Type B pancreatic cell (in vitro differentiated cells): ENCODE measurements around the gene UFSP1. TPM values are rescaled to one million over a fixed set of nuclear protein-coding genes. Genes with fewer than 3 reads are reported as not detected.

Source experiments
- DNase-seq: peaks from one replicate; pipeline ENCODE4 v3.0.0; 2021; ENCODE audit warnings: mixed read lengths; ENCODE audit not compliant: unreplicated experiment; ENCODE audit errors: extremely low spot score
- H3K27ac Mint-ChIP-seq: 2 replicates; pipeline ENCODE4 v1.8.0; 2021; ENCODE audit warnings: mild to moderate bottlenecking, mixed read lengths
- H3K27me3 Mint-ChIP-seq: 2 replicates; pipeline ENCODE4 v1.8.0; 2021; ENCODE audit warnings: mixed read lengths
- H3K36me3 Mint-ChIP-seq: 2 replicates; pipeline ENCODE4 v1.8.0; 2021; ENCODE audit warnings: mixed read lengths
- H3K4me1 Mint-ChIP-seq: one replicate; pipeline ENCODE4 v1.8.0; 2021; ENCODE audit warnings: mixed read lengths; ENCODE audit not compliant: unreplicated experiment
- H3K4me3 Mint-ChIP-seq: 2 replicates; pipeline ENCODE4 v1.8.0; 2021; ENCODE audit warnings: mild to moderate bottlenecking, mixed read lengths
- H3K9me3 Mint-ChIP-seq: 2 replicates; pipeline ENCODE4 v1.8.0; 2021; ENCODE audit warnings: mixed read lengths
- microRNA-seq: library from miRNA; unstranded; fragments of <30 nt; microRNA quantifications from one replicate; pipeline ENCODE4, GENCODE V29; 2020
- total RNA-seq: library from RNA; stranded (reverse); gene quantifications from 2 replicates; pipeline ENCODE4 v1.2.1, GENCODE V29; 2021; ENCODE audit warnings: low replicate concordance
- TF ChIP-seq, protein P1 (sequence below): fragments of 200-600 bp; sonication (generic); conservative IDR thresholded peaks from 2 replicates; pipeline ENCODE4 v1.5.0; 2021; ENCODE audit warnings: antibody characterized with exemption, mild to moderate bottlenecking

The UFSP1 gene
- total RNA-seq, 1 donor from 2014 or later: 6.3 TPM

DNA sequence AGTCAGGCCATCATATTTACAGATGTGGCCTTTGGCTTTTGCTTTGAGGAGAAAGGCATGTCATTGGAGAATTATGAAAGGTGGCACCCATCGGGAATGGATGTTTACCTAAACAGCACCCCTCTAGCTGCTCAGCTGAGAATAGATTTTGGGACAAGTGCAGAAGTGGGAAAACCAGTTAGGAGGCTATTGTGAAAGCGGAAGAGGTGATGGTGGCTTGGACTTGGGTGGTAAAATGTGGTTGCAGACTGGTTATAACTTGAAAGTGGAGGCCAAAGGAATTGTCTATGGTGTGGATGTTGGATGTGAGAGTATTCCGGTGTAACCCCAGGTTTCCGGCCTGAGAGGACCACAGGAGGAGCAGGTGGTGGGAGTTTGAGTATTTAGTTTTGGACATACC, 42.2 kb downstream of the UFSP1 start:
- TF ChIP-seq, protein P1, sequence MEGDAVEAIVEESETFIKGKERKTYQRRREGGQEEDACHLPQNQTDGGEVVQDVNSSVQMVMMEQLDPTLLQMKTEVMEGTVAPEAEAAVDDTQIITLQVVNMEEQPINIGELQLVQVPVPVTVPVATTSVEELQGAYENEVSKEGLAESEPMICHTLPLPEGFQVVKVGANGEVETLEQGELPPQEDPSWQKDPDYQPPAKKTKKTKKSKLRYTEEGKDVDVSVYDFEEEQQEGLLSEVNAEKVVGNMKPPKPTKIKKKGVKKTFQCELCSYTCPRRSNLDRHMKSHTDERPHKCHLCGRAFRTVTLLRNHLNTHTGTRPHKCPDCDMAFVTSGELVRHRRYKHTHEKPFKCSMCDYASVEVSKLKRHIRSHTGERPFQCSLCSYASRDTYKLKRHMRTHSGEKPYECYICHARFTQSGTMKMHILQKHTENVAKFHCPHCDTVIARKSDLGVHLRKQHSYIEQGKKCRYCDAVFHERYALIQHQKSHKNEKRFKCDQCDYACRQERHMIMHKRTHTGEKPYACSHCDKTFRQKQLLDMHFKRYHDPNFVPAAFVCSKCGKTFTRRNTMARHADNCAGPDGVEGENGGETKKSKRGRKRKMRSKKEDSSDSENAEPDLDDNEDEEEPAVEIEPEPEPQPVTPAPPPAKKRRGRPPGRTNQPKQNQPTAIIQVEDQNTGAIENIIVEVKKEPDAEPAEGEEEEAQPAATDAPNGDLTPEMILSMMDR: no peak
- no peaks in the 10 kb centered on the region for H3K9me3 Mint-ChIP-seq
- no peaks in the 10 kb centered on the region for H3K27me3 Mint-ChIP-seq
- peaks cover 4% of the 10 kb centered on the region for H3K4me1 Mint-ChIP-seq
- no peak overlapping the region for H3K27ac Mint-ChIP-seq
- no peak for DNase-seq
- no peaks in the 10 kb centered on the region for H3K36me3 Mint-ChIP-seq
- H3K4me3 Mint-ChIP-seq: no peak overlapping the region

DNA sequence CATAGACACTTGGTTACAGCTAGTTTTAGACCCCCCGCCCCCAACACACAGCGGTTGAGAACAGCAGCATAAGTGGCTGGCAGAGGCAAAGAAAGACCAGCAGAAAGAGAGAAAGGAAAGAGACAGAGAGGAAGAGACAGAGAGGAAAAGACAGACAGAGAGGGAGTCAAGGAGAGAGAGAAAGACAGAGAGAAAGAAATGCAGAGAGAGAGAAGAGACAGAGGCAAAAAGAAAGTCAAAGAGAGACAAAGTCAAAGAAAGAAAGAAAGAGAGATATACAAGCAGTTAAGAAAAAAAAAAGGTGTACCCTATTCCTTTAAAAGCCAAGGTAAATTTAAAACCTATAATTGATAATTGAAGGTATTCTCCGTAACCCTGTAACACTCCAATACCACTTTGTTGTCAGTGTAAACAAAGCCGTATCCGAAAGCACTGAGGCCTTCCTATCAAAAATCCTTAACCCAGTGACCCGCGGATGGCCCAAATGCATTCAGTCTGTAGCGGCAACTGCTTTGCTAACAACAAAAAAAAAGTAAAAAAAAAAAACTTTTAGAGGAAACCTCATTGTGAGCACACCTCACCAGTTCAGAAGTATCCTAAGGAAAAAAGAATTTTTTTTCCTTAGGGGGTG, 48.9 kb downstream of the UFSP1 start:
- H3K4me1 Mint-ChIP-seq: peaks cover 25% of the 10 kb centered on the region
- TF ChIP-seq, protein P1: no peak
- no peak for DNase-seq
- H3K27me3 Mint-ChIP-seq: no peaks in the 10 kb centered on the region
- no peaks in the 10 kb centered on the region for H3K9me3 Mint-ChIP-seq
- H3K4me3 Mint-ChIP-seq: peak overlapping the region; percentile 12
- H3K27ac Mint-ChIP-seq: no peak overlapping the region
- no peaks in the 10 kb centered on the region for H3K36me3 Mint-ChIP-seq

GRCh38 chr7:100839361-100839760, 50.2 kb downstream of the UFSP1 start:
- Mint-ChIP-seq H3K27ac (no peak overlapping the region), H3K36me3 (no peaks in the 10 kb centered on the region), H3K4me3 (no peak overlapping the region), H3K9me3 (no peaks in the 10 kb centered on the region), H3K4me1 (peaks cover 26% of the 10 kb centered on the region), H3K27me3 (no peaks in the 10 kb centered on the region)
- TF ChIP-seq, protein P1: no peak
- DNase-seq: no peak

Small RNAs within 50 kb of the gene (microRNA-seq; reads per million reads assigned to microRNA genes)
- gene MIR6875: not detected

Other genes with a start within 250 kb of the UFSP1 start
- 1.8 and 2.5 TPM in 2 replicates for gene TFR2, start 248.2 kb downstream of the UFSP1 start, total RNA-seq
- 1.8 and 2.4 TPM in 2 replicates for gene ACTL6B, start 233.3 kb downstream of the UFSP1 start, total RNA-seq
- gene GNB2, start 216.0 kb downstream of the UFSP1 start, total RNA-seq: 179 and 203 TPM in 2 replicates
- gene GIGYF1, start 195.5 kb downstream of the UFSP1 start, total RNA-seq: 49.5 and 79.4 TPM in 2 replicates
- 39.2 and 41.0 TPM in 2 replicates for gene POP7, start 183.6 kb downstream of the UFSP1 start, total RNA-seq
- gene EPO, start 169.2 kb downstream of the UFSP1 start, total RNA-seq: 0.22 and 0.40 TPM in 2 replicates
- gene ZAN, start 156.1 kb downstream of the UFSP1 start, total RNA-seq: not detected in 2 replicates
- 69.3 and 78.4 TPM in 2 replicates for gene EPHB4, start 62.2 kb downstream of the UFSP1 start, total RNA-seq
- gene SLC12A9, start 37.0 kb downstream of the UFSP1 start, total RNA-seq: 31.4 and 37.1 TPM in 2 replicates
- 78.9 and 84.7 TPM in 2 replicates for gene TRIP6, start 22.3 kb downstream of the UFSP1 start, total RNA-seq
- gene SRRT, start 14.6 kb downstream of the UFSP1 start, total RNA-seq: 168 and 239 TPM in 2 replicates
- gene ACHE, start 6.2 kb upstream of the UFSP1 start, total RNA-seq: 7.1 and 10.4 TPM in 2 replicates
- 8.2 and 23.5 TPM in 2 replicates for gene MUC3A, start 59.8 kb upstream of the UFSP1 start, total RNA-seq
- 0.50 and 1.6 TPM in 2 replicates for gene MUC12, start 79.8 kb upstream of the UFSP1 start, total RNA-seq
- gene MUC17, start 130.4 kb upstream of the UFSP1 start, total RNA-seq: 0.53 and 1.5 TPM in 2 replicates
- gene TRIM56, start 195.8 kb upstream of the UFSP1 start, total RNA-seq: 22.2 and 40.1 TPM in 2 replicates
- 0.14 and 1.5 TPM in 2 replicates for gene SERPINE1, start 237.4 kb upstream of the UFSP1 start, total RNA-seq